Tibial nerve (tissue), 3 donors: ENCODE results near the gene PRXL2C.

Source experiments
- POLR2A ChIP-seq, 2 donors: fragments of 450-650 bp; IDR thresholded peaks; one replicate each; pipeline ENCODE4 v1.6.1; 2017; ENCODE audit warnings: antibody characterized with exemption in 2 of 2, mild to moderate bottlenecking in 2 of 2, moderate library complexity in 2 of 2
- TF ChIP-seq, protein P1 (sequence below), 5 experiments: fragments of 200-600 bp in 3 of 5; fragments of 450-650 bp in 2 of 5; sonication (generic) in 3 of 5; IDR thresholded peaks; one replicate each; pipeline ENCODE4 v1.5.1; 2016 to 2019; ENCODE audit warnings: antibody characterized with exemption in 5 of 5, mild to moderate bottlenecking in 3 of 5, moderate library complexity in 2 of 5

- TF ChIP-seq, protein P1, sequence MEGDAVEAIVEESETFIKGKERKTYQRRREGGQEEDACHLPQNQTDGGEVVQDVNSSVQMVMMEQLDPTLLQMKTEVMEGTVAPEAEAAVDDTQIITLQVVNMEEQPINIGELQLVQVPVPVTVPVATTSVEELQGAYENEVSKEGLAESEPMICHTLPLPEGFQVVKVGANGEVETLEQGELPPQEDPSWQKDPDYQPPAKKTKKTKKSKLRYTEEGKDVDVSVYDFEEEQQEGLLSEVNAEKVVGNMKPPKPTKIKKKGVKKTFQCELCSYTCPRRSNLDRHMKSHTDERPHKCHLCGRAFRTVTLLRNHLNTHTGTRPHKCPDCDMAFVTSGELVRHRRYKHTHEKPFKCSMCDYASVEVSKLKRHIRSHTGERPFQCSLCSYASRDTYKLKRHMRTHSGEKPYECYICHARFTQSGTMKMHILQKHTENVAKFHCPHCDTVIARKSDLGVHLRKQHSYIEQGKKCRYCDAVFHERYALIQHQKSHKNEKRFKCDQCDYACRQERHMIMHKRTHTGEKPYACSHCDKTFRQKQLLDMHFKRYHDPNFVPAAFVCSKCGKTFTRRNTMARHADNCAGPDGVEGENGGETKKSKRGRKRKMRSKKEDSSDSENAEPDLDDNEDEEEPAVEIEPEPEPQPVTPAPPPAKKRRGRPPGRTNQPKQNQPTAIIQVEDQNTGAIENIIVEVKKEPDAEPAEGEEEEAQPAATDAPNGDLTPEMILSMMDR (IDR thresholded peaks at IDR 0.05): no peak
- TF ChIP-seq POLR2A (IDR thresholded peaks at IDR 0.05): no peak
Observed at GRCh38 chr9:96691326-96691725, 36.2 kb upstream of the PRXL2C start.
